GM19025 (cell line): Measurements from ENCODE around the gene MICAL2.

Source experiments
- ATAC-seq: cut with Tn5 transposase; IDR thresholded peaks from one replicate; pipeline ENCODE4 v1.9.1; 2021; ENCODE audit warnings: mild to moderate bottlenecking, low read depth, moderate library complexity; ENCODE audit not compliant: unreplicated experiment

Gene MICAL2

DNA sequence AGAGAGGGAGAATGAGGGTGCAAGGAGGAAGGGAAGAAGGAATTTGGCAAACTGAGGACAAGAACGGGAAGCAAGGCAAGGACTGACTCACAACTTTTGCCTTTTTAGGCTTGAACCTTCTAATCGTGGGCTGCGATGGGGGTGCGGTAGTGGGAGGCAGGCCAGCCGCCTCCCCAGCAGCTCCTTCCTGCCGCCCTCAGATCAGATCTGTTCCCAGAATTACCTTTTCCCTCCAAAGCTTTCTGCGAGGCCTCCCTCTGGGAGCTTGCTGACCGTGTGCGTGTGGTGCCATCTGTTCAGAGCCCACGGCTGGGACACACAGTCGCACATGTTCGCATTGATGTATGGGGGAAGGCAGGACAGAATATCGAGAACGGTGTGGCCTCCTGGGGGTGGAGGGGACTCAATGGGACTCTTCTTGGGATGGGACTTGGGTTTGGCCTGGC lies 180.1 kb downstream of the MICAL2 start:
- no peak for ATAC-seq

DNA sequence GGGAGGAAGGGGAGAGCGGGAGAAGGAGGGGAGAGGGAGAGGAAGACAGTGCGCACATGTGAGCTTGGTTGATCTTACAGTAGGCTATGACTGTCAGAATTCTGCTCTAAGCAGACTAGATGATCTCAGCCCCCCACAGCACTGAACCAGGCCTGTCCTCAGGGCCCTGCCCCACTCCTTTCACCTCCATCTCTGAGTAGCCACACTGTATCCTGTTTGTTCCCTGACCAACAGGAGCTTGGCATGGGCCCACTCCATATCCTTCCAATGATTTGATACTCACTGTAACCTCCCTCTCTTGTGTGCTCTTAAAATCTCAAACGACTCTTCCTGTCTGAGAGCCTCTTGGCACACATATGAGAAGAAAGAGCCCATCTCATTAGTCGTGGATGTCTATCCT lies 180.9 kb downstream of the MICAL2 start:
- no peak for ATAC-seq

DNA sequence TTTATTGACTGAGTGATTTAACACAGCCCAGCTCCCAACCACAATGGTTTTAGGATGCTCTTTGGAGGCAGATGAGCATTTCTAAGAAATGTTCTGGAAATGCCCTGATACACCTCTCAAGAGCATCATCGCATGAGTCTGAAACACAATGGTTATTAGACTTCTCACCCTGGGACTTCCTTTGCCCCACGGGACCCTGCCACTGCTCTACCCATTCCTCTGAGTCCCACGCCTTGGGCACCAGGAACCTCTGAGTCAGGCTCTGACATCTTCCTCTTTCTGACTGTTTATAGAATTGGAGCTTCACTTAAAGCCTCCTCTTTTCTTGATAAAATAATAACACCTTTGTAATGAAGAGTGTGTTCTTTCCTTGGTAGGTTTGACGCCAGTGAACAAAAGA lies 181.4 kb downstream of the MICAL2 start:
- no peak for ATAC-seq

DNA sequence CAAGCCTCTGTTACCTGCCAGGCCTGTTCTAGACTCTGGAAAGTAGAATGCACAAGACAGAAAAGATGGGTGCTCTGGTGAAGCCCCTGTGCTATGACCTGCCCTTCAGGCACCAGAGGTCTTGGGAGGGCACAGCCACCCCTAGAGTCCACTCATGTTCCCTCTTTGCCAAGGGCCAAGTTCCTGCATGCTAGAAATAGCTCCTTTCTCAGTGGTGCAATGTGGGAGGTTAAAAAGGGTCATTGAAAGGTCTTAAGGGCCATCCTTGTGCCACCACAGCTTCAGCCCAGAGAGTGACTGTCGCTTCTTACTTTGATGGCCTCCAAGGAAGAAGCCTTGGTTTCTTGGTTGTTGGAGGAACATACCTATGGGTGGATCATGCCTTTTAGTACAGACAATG lies 182.4 kb downstream of the MICAL2 start:
- ATAC-seq: no peak

DNA sequence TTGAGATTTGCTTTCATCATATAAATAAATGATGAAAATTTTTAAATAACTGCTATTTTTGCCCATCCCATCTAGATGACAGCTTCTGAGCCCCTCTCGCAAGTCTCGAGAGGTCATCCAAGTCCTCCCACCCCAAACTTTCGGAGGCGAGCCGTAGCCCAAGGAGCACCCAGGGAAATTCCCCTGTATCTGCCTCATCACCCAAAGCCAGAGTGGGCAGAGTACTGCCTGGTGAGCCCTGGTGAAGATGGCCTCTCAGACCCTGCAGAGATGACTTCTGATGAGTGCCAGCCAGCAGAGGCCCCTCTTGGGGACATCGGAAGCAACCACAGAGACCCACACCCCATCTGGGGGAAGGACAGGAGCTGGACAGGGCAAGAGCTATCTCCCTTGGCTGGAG lies 183.1 kb downstream of the MICAL2 start:
- no peak for ATAC-seq

DNA sequence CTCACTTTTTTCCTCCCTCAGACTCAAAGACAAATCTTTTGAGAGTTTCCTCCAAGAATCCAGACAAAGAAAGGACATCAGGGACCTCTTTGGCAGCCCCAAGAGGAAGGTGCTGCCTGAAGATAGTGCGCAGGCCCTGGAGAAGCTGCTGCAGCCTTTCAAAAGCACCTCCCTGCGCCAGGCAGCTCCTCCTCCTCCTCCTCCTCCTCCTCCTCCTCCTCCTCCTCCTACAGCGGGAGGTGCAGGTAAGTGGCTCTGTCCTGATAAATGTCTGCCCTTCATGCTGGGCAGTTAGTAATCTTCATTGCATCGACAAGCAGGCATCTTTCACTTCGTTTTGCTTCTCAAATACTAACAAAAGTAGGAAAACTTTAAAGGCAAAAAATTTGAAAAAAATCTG lies 184.2 kb downstream of the MICAL2 start:
- no peak for ATAC-seq

DNA sequence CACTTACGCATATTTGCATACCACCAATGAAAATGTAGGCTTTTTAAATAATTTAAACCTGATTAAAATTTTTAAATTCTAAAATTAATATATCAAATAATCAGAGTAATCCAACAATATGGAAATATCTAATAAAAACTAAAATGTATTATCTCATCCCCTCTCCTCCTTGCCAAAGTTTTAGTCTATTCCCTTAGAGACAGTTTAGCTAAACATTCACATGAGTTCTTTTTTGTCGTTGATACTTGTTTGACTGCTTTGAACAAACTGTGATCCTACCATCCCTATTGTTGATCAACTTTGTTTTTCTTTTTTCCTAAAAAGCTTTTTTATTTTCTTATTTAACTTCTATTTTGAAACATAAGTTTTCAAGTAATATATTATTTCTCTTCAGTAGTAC lies 185.6 kb downstream of the MICAL2 start:
- no peak for ATAC-seq

DNA sequence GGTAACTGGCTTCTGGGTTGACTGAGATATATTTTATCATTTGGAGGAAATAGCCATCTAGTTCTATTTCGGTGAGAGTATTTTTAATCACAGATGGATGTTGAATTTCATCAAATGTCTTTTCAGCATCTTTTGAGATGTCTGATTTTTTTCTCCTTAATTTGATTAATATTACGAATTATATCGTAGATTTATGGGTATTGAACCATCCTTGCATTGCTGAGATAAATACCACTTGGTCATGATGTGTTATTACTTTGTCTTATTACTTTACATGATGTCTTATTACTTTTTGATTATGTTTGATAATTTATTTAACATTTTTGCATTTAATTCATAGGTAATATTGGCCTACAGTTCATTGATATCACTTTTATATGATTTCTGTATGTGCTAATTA lies 188.2 kb downstream of the MICAL2 start:
- ATAC-seq: no peak

DNA sequence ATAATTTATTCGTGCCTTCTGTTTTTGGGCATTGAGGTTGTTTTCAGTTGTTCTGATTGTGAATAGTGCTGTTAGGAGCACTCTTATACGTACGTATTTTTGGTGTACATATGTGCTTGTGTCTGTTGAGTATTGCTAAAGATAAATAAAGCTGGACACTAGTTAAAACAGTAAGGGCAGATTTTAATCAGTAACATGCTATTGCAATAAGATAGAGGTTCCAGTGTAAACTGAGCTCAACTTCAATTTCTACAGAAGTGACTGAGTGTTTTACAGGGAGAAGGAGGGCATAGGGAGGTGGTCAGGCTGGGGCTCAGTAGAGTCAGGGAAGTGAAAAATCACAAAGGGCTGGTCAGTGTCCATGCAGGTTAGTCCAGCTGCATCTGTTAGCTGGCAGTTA lies 191.0 kb downstream of the MICAL2 start:
- no peak for ATAC-seq

DNA sequence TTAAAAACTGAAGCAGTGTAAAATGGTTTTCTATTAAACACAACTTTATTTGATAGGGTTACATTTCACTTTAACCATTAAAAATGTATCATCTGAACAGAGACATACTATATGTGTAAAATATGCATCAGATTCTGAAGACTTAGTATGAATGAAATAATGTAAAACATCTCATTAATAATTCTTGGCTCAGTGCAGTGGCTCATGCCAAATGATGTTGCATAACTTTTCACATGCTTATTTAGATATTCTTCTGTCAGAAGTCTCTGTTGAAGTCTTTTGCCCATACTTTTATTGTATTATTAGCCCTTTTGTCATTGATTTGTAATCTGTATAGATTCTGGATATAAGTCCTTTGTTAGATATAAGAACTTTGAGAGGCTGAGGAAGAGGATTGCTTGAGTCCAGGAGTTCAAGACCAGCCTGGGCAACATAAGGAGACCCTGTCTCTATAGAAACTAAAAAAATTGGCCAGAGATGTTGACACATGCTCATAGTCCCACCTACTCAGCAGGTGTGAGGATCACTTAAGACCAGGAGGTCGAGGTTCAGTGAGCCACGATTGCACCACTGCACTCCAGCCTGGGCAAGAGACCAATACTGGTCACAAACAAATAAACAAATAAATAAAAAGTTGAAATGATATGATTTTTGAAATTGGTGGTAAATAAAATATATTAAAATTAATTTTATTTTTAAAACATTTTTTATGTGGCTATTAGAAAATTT lies 193.2 kb downstream of the MICAL2 start:
- no peak for ATAC-seq

DNA sequence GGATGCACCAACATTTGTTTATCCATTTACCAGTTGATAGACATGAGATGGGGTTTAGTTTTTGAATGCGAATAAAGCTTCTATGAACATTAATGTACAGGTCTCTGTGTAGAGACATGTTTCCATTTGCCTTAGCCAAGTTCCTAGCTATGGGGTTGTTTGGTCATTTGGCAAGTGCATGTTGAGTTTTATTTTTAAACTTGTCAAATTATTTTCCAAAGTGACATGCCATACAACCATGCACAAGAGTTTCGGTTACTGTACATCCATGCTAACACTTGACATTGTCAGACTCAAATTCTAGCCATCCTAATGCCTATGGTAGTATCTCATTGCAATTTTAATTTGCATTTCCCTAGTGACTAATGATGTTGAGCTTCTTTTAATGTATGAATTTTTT lies 196.4 kb downstream of the MICAL2 start:
- ATAC-seq: no peak

DNA sequence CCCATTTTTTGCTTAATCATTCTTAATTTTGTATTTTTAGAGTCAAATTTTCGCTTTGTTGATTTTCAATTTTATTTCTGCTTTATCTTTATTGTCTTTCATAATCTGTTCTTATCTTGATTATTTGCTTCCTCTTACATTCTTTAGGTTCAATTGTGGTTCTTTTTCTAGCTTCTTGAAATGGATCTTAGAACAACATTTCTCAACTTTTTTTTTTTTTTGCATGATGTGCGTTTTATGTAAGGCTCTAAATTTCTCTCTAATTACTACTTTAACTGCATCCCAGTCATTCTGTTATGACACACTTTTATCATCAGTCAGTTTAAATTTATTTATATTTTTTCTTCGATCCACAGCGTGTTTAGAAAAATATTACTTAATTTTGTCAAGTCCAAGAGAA lies 201.7 kb downstream of the MICAL2 start:
- ATAC-seq: no peak
